Retinal pigment epithelial cell (primary cell): ENCODE data around the gene KIAA1671.
A peak's percentile ranks its signal among the peaks of the same experiment; 100 is the strongest.

Experiments
- DNase-seq: peaks from one replicate; pipeline ENCODE4 v3.0.0-alpha.2; 2010; ENCODE audit warnings: low read depth
- H3K4me3 ChIP-seq: 2 replicates; pipeline ENCODE4 v1.5.1; 2011; ENCODE audit warnings: mild to moderate bottlenecking, low read length, control low read depth, moderate library complexity
- TF ChIP-seq, protein P1 (sequence below): conservative IDR thresholded peaks from 2 replicates; pipeline ENCODE4 v1.5.1; 2011; ENCODE audit warnings: low read depth, low read length, control low read depth, inconsistent platforms

The KIAA1671 gene

DNA sequence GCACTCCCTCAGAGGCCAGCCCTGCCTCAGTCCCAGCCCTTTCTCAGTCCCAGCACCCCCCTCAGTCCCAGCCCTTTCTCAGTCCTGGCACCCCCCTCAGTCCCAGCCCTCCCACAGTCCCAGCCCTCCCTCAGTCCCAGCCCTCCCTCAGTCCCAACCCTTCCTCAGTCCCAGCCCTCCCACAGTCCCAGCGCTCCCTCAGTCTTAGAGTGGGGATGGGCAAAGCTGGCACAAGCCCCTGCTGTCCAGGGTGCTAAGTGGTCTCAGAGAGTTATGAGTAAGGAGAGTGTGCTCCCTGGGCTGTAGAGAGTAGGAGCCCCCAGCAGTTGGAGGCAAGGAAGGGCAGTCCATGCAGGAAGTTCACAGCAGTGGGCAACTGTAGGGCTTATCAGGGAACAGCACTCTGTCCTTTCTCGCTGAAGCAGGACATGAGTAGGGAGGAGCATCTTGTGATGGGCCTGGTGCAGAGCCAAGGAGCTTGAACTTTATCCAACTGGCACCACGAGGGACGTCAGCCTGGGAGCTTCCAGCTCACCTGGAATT is 195.7 kb downstream of the KIAA1671 start:
- TF ChIP-seq, protein P1, sequence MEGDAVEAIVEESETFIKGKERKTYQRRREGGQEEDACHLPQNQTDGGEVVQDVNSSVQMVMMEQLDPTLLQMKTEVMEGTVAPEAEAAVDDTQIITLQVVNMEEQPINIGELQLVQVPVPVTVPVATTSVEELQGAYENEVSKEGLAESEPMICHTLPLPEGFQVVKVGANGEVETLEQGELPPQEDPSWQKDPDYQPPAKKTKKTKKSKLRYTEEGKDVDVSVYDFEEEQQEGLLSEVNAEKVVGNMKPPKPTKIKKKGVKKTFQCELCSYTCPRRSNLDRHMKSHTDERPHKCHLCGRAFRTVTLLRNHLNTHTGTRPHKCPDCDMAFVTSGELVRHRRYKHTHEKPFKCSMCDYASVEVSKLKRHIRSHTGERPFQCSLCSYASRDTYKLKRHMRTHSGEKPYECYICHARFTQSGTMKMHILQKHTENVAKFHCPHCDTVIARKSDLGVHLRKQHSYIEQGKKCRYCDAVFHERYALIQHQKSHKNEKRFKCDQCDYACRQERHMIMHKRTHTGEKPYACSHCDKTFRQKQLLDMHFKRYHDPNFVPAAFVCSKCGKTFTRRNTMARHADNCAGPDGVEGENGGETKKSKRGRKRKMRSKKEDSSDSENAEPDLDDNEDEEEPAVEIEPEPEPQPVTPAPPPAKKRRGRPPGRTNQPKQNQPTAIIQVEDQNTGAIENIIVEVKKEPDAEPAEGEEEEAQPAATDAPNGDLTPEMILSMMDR: peak; percentile 27
- DNase-seq: no peak

DNA sequence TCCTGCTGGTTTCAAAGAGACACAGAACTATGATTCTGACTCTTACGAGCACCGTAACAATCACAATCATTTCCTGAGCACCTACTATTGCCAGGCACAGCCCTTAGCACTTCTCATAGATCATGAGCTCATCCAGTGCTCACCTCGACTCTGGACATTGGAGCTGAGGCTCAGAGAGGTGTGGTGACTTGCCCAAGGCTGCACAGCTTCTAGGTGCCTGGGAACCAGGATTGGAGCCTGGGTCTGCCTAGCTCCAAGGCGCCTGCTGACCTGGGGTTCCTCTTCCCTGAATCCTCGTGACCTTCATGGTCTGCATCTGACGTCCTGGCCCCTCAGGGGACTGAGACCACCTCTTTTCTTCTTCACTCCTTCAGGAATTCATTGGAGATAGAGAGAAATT is 196.5 kb downstream of the KIAA1671 start:
- no peak for DNase-seq
- no peak overlapping the region for H3K4me3 ChIP-seq
- TF ChIP-seq, protein P1: no peak

More for the DNA sequence above, 195.7 kb downstream of the KIAA1671 start:
- no peak overlapping the region for H3K4me3 ChIP-seq

DNA sequence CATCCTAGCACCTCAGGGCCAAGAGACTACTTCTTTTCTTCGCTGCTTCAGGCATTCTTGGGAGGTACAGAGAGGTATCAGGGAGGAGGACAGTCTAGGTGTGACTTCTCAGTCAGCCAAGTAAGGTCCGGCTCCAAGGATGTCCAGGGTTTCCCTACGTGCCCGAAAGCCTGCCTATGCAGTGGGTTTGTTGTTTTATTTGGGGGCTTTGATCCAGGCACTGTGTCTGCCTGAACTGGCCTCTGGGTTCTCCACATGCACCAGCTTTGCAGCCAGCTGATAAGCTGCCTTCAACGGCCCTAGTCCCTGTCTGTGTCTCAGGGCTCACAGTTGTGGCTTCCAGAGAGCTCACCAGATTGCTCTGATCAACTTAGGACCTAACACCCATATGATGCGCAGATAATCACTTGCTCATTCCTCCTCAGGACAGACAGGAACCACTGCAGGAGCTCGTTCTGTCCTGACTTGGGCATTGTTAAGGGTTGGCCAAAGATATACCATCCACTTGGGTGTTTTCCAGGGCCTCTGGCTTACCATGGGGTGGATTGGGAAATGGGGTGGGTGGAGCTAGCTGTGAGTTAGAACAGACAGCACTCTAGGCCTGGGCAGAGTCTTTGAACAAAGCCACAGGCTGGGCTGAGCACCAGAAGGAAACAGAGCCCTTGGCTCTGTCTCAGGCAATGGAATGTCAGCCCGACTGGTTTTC is 201.6 kb downstream of the KIAA1671 start:
- DNase-seq: peak; percentile 42
- no peak overlapping the region for H3K4me3 ChIP-seq
- TF ChIP-seq, protein P1: no peak

DNA sequence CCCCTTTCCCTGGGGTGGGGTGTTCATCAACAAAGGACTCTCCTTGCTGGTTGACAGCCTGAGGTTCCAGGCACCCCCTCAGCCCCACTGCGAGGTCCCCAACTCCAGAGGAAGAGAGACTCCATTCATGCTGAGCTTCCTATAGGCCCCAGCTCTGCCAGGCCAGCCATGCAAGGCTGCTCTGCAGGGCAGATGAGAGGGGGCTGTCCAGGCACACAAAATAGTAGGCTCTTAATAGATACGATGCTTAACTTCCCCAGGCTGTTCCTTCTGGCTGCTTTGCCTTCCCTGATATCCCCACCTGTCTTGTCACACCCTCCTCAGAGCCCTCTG is 202.1 kb downstream of the KIAA1671 start:
- no peak for DNase-seq
- TF ChIP-seq, protein P1: no peak
- no peak overlapping the region for H3K4me3 ChIP-seq

DNA sequence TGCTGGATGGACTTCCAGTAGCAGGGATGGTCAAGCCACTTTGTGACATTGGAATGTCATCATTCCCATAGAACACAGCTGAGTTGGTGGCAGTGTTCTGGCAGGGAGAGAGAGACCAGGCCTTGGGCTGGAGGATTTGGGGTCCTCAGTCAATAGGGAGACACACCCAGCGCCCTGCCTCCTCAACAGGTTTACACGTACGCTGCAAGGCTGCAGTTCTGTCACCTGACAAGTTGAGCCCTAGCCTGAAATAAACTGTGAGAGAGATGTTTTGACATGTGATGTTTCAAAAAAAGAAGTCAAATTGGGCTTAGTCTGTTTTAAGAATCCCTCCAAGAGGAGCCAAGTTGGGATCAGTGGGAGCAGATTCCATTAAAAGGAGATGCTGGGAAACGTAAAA is 204.2 kb downstream of the KIAA1671 start:
- no peak overlapping the region for H3K4me3 ChIP-seq
- TF ChIP-seq, protein P1: no peak
- no peak for DNase-seq

DNA sequence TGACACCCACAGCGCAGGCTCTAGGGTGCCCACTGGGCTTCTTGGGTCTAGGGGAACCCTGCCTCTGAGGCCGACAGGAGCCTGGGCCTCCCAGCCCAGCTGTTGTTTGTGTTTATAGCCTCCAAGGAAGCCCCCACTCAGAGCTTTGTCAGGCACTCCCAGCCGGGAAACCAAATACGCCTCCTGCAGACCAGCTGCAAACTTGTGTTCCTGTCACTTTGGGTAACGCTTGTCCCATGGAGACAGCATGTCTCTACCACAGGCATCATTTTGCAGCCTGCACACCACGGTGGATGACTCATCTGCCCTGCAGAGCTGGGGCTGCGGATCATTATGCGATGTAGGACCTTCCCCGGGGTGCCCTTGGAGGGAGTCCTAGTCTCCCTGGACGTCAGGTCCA is 206.5 kb downstream of the KIAA1671 start:
- TF ChIP-seq, protein P1: no peak
- no peak overlapping the region for H3K4me3 ChIP-seq
- no peak for DNase-seq

DNA sequence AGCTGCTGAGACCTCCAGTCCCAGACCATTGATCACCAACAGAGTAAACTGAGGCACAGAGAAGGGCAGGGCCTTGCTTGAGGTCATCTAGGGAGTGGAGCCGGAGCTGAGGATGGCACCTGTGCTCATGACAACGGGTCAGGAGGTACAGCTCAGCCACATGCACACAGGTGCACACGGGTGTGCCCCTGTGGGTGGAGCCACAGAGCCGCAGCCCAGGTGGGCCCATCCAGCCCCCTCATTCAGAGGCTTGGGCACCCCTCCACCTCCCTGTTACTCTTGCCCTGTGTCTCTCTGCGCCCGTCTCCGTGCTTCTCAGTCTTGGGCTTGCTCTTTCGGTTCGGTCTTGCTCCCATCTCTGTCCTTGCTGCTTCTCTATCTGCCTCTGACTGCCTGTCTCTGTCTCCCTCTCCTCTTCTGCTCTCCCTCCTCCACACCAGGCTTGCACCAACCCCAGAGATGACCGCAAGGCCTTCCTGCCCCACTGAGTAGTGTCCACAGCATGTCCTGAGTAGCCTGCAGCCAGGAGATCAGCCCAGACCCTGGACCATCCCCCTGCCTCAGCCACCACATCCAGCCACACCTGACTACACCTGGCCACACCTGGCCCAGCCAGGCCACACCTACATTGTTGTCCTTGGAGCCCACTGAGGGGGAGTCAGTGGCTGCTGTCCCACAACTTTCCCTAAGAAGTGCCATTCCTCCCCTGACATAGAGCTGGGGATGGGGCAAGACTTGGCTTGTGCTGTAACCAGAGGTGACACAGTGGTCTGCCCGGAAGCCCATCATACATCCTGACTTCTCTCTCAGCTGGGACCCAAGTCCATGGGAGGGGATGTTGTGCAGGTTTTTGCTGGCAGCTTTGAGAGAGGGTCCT is 207.8 kb downstream of the KIAA1671 start:
- TF ChIP-seq, protein P1: no peak
- no peak for DNase-seq
- H3K4me3 ChIP-seq: no peak overlapping the region
